ENCODE measurements around the gene TGFA.

GRCh38 chr2:70574109-70574508 lies 20.5 kb upstream of the TGFA start:
- TF ChIP-seq TAF1 (IDR thresholded peaks at IDR 0.05; ENCODE audit: low read depth) (no peak), ZBTB7A (IDR thresholded peaks at IDR 0.05; ENCODE audit: low read depth) (no peak), EP300 (IDR thresholded peaks at IDR 0.05; ENCODE audit: borderline replicate concordance) (no peak), YY1 (IDR thresholded peaks at IDR 0.05; ENCODE audit: low read depth) (no peak), TEAD4 (IDR thresholded peaks at IDR 0.05) (no peak), CREB1 (IDR thresholded peaks at IDR 0.05; ENCODE audit: low read depth) (no peak), RAD21 (IDR thresholded peaks at IDR 0.05; ENCODE audit: low read depth) (no peak), FOXM1 (IDR thresholded peaks at IDR 0.05; ENCODE audit: borderline replicate concordance, low read depth) (no peak), NFIC (IDR thresholded peaks at IDR 0.05) (no peak), TCF12 (IDR thresholded peaks at IDR 0.05; ENCODE audit: low read depth) (no peak), CEBPB (IDR thresholded peaks at IDR 0.05) (no peak), REST (IDR thresholded peaks at IDR 0.05; ENCODE audit: low read depth) (no peak)
